ENCODE data around the gene IL24.

Gene IL24

GRCh38 chr1:206867239-206867638 is 30.0 kb upstream of the IL24 start:
- no peak overlapping the region for H3K4me3 ChIP-seq (ENCODE audit: low read length)
- no peak for TF ChIP-seq ZNF274 (IDR thresholded peaks at IDR 0.05; ENCODE audit: low read depth, low read length)

DNA sequence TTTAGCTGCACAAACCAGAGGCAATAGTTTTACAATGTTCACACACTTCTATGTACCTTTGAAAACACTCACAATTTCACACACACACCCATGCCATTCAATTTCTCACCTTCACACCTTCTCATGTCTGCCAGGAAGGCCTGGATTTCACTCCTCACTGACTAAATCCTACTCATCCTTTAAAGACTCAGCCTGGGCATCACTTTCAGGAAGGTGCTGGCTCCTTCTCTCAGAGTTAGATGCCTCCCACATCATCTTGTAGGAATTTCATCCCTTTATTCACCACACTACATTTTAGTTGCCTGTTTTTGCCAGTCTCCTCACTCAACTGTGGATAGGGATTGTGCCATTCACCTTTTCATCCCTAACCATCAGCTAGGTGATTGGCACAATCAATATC is 29.5 kb upstream of the IL24 start:
- H3K4me3 ChIP-seq (ENCODE audit: low read length), result no peak overlapping the region
- TF ChIP-seq ZNF274 (IDR thresholded peaks at IDR 0.05; ENCODE audit: low read depth, low read length), result no peak

GRCh38 chr1:206868264-206868663 is 29.0 kb upstream of the IL24 start:
- no peak for TF ChIP-seq ZNF274 (IDR thresholded peaks at IDR 0.05; ENCODE audit: low read depth, low read length)
- no peak overlapping the region for H3K4me3 ChIP-seq (ENCODE audit: low read length)

DNA sequence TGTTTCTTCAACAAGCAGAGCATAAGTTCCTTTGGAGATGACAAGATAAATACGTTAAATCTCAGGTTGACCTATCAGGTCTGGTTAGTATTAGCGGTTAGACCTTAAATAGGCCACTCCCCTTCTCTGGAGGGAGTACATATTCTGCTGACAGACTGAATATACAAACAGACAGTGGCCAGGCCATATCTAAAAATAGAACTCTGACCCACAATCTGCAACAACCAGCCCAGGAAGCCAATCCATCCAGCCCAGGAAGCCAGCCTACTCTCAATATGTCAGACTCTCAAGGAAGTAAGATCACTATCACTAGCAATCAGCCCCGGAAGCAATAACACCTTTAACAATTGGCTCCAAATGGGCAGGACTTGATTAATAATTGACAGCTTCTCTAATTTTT is 25.1 kb upstream of the IL24 start:
- no peak overlapping the region for H3K4me3 ChIP-seq (ENCODE audit: low read length)
- no peak for TF ChIP-seq ZNF274 (IDR thresholded peaks at IDR 0.05; ENCODE audit: low read depth, low read length)

DNA sequence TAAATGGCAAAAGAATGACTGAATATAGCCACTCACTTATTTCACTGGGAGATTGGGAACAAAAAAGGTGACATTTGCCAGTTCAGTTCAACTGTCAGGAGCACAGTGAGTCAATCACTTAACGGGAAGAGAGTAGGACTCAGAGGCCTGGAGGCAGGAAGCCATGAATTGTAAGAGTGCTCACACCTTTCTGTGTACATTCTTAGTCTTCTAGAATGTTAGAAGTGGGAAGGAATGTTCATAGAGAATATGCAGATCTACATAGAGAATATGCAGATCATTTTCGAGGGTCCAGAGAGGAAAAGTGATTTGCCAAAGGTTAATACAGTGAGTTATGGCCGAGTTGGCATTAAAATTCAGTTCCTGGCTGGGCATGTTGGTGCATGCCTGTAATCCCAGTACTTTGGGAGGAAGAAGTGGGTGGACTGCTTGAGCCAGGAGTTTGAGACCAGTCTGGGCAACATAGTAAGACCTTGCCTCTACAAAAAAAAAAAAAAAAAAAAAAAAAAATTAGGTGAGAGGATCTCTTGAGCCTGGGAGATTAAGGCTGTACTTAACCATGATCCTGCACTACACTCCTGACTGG is 23.5 kb upstream of the IL24 start:
- TF ChIP-seq ZNF274 (IDR thresholded peaks at IDR 0.05; ENCODE audit: low read depth, low read length), result no peak

DNA sequence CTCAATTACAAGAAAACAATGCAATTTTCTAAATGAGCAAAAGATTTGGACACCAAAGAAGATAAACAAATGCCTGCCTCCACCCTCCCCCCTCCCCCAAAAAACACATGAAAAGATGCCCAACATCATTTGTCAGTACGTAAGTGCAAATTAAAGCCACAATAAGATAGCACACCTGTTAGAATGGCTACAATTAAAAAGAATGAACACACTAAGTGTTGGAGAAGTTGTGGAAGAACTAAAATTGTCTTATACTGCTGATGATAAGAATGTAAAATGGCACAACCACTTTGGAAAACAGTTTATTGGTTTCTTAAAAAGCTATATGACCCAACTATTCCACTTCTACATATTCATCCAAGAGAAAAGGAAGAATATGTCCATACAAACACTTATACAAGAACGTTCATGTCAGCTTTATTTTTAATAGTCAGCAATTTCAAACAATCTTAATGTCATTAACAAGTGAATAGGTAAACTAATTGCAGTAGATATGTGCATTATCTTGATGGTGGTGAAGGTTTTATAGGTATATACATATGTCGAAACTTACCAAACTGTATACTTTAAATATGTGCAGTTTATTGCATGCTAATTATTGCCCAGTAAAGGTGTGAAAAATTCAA is 21.4 kb upstream of the IL24 start:
- TF ChIP-seq ZNF274 (IDR thresholded peaks at IDR 0.05; ENCODE audit: low read depth, low read length), result no peak
- H3K4me3 ChIP-seq (ENCODE audit: low read length), result no peak overlapping the region

More for the DNA sequence above, 23.5 kb upstream of the IL24 start:
- no peak overlapping the region for H3K4me3 ChIP-seq (ENCODE audit: low read length)

DNA sequence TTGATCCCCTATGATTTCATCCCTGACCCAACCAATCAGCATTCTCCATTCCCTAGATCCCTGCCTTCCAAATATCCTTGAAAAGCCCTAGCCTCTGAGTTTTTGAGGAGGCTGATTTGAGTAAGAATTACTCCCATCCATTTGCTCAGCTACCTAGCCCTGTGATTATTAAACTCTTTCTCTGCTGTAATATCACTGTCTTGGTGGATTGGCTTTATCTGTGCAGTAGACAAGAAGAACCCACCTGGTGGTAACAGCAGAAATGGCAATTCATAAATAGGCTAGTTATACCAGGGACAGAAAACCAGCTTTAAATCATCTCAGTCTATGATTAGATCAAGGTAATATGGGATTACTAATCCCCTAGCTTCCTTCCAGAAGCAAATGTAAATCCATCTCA is 18.8 kb upstream of the IL24 start:
- H3K4me3 ChIP-seq (ENCODE audit: low read length), result no peak overlapping the region
- TF ChIP-seq ZNF274 (IDR thresholded peaks at IDR 0.05; ENCODE audit: low read depth, low read length), result no peak

DNA sequence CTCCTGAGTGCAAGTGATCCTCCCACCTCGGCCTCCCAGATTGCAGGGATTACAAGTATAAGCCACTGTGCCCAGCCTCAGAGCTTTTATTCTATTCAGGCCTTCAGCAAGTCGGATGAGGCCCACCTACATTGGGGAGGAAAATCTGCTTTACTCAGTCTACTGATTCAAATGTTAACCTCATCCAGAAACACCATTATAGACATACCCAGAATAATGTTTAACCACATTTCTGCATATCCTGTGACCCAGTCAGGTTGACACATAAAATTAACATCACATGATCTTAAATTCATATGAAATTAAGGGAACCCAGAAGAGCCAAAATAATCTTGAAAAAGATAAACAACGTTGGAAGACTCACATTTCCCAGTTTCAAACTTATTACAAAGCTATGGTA is 16.9 kb upstream of the IL24 start:
- TF ChIP-seq ZNF274 (IDR thresholded peaks at IDR 0.05; ENCODE audit: low read depth, low read length), result no peak
- H3K4me3 ChIP-seq (ENCODE audit: low read length), result no peak overlapping the region

DNA sequence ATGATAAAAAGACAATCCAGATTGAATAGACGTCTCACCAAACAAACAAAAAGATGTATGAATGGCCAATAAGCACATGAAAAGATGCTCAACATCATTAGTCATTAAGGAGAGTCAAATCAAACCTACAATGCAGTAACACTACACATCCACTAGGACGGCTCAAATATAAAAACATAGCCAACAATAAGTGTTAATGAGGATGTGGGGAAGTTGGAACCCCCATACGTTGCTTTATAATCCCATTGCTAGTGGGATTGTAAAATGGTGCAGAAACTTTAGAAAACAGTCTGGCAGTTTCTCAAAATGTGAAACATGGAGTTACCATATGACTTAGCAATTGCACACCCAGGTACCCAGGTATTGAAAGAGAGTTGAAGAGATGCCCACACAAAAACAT is 14.7 kb upstream of the IL24 start:
- no peak overlapping the region for H3K4me3 ChIP-seq (ENCODE audit: low read length)
- TF ChIP-seq ZNF274 (IDR thresholded peaks at IDR 0.05; ENCODE audit: low read depth, low read length), result no peak

DNA sequence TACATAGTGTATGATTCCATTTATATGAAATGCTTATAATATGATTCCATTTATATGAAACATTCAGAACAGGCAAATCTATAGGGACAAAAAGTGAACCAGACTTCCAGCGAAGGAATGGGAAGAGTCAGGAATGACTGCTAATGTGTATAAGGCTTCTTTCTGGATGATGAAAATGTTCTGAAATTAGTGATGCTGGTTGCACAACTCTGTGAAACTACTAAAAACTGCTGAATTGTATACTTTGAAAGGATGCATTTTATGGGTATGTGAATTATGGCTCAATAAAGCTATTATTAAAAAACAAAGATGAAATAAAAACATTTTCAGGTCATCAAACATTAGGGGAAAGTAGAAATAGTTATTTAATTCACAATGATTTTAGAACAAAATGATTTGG is 14.1 kb upstream of the IL24 start:
- no peak overlapping the region for H3K4me3 ChIP-seq (ENCODE audit: low read length)
- TF ChIP-seq ZNF274 (IDR thresholded peaks at IDR 0.05; ENCODE audit: low read depth, low read length), result no peak

- no peak overlapping the region for H3K4me3 ChIP-seq (ENCODE audit: low read length)
- no peak for TF ChIP-seq ZNF274 (IDR thresholded peaks at IDR 0.05; ENCODE audit: low read depth, low read length)
These were observed 13.4 kb upstream of the IL24 start for GRCh38 chr1:206883876-206884275.

DNA sequence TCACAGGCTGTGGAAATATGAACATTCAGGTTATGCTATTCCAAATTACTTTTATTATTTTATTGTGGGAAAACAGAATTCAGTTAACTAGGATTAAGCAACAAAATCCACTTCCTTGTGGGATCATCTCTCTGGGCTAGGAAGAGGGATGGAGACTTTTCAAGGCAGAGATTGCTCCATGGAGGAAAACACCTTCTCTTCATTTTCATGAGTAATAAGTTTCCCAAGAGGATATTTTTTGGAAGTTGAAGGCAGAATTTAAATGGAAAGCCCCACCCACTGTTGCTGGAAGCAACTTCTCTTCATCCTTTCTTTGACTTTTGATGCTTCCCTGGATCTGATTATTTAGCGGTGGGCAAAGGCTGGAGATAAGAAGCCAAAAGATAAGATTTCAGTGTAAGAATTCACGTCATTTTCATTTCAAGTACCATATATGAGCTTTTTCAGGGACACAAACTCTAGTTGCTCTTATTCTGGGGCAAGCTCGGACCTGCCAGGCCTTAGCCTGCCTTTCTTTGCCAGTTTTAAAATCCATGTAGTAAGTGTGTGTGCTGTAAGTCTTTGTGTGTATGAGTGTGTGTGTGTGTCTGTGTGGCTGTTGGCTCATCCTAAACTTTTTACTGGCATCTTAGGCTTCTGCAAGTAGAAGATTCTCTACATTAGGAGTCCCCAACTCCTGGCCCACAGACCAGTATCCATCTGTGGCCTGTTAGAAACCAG is 11.7 kb upstream of the IL24 start:
- H3K4me3 ChIP-seq (ENCODE audit: low read length), result no peak overlapping the region
- TF ChIP-seq ZNF274 (IDR thresholded peaks at IDR 0.05; ENCODE audit: low read depth, low read length), result no peak

GRCh38 chr1:206886831-206887230 is 10.4 kb upstream of the IL24 start:
- TF ChIP-seq ZNF274 (IDR thresholded peaks at IDR 0.05; ENCODE audit: low read depth, low read length), result no peak
- H3K4me3 ChIP-seq (ENCODE audit: low read length), result no peak overlapping the region

GRCh38 chr1:206887701-206888100 is 9.5 kb upstream of the IL24 start:
- no peak for TF ChIP-seq ZNF274 (IDR thresholded peaks at IDR 0.05; ENCODE audit: low read depth, low read length)
- H3K4me3 ChIP-seq (ENCODE audit: low read length), result no peak overlapping the region
